OCI-LY1 (cell line): ENCODE results near the gene HSPE1.

Source experiments
- EZH2 ChIP-seq: fragments of 200-600 bp; sonication (generic), shearing (Covaris generic); IDR thresholded peaks from 2 replicates; pipeline ENCODE4 v1.8.0; 2017; ENCODE audit warnings: borderline replicate concordance, mixed run types, mild to moderate bottlenecking, antibody characterized with exemption, low read length, moderate library complexity, mixed read lengths
- TF ChIP-seq, protein P1 (sequence below): fragments of 200-600 bp; sonication (generic), shearing (Covaris generic); IDR thresholded peaks from 2 replicates; pipeline ENCODE4 v1.5.1; 2017; ENCODE audit warnings: mild to moderate bottlenecking, antibody characterized with exemption, low read length, moderate library complexity, mixed read lengths

DNA sequence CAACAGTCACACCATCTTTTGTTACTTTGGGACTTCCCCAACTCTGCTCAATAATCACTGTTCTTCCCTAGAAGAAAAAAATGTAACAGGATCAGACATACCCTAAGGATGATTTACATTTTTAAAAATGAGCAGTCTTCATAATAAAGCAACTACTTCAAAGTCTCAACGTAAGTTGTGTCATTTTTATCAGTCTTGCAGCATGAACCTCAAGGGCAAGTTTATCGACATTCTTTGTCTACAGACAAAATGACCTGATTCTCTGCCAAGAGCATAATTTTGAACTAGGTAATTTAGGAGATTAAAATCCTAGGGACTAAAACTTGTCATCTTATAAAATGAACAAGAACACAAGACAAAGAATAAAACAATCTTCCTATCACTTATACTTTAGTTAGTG is 2.9 kb upstream of the HSPE1 start:
- TF ChIP-seq, protein P1, sequence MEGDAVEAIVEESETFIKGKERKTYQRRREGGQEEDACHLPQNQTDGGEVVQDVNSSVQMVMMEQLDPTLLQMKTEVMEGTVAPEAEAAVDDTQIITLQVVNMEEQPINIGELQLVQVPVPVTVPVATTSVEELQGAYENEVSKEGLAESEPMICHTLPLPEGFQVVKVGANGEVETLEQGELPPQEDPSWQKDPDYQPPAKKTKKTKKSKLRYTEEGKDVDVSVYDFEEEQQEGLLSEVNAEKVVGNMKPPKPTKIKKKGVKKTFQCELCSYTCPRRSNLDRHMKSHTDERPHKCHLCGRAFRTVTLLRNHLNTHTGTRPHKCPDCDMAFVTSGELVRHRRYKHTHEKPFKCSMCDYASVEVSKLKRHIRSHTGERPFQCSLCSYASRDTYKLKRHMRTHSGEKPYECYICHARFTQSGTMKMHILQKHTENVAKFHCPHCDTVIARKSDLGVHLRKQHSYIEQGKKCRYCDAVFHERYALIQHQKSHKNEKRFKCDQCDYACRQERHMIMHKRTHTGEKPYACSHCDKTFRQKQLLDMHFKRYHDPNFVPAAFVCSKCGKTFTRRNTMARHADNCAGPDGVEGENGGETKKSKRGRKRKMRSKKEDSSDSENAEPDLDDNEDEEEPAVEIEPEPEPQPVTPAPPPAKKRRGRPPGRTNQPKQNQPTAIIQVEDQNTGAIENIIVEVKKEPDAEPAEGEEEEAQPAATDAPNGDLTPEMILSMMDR = no peak
- no peak for TF ChIP-seq EZH2
